ENCODE results near the gene CCDC50.

CCDC50 gene

GRCh38 chr3:191362524-191363090 is 33.4 kb downstream of the CCDC50 start:
- Histone ChIP-seq H3K9me2 (replicated peaks; ENCODE audit: low read depth, low read length) (no peaks in the 10 kb centered on the region), H3K4me3 (ENCODE audit: low read length, poor library complexity, severe bottlenecking) (no peak overlapping the region), H3K4me2 (ENCODE audit: low read depth, low read length, poor library complexity, severe bottlenecking) (no peak overlapping the region), H3K9ac (ENCODE audit: low read depth, low read length, poor library complexity, severe bottlenecking) (no peak overlapping the region), H3F3A (ENCODE audit: low read depth) (no peaks in the 10 kb centered on the region), H3K27me3 (ENCODE audit: insufficient read depth, low read length, poor library complexity, severe bottlenecking) (peaks cover 7% of the 10 kb centered on the region), H2AFZ (ENCODE audit: low read length) (no peak overlapping the region), H3K9me3 (ENCODE audit: insufficient read depth, low read depth, low read length) (no peaks in the 10 kb centered on the region), H3K79me2 (ENCODE audit: insufficient read depth, low read length) (no peaks in the 10 kb centered on the region), H4K20me1 (ENCODE audit: insufficient read depth, low read length, poor library complexity, severe bottlenecking) (no peaks in the 10 kb centered on the region), H3K36me3 (ENCODE audit: insufficient read depth, low read length) (no peaks in the 10 kb centered on the region), H3K4me1 (ENCODE audit: insufficient read depth, low read length, poor library complexity, severe bottlenecking) (no peaks in the 10 kb centered on the region)
- TF ChIP-seq, protein P1, sequence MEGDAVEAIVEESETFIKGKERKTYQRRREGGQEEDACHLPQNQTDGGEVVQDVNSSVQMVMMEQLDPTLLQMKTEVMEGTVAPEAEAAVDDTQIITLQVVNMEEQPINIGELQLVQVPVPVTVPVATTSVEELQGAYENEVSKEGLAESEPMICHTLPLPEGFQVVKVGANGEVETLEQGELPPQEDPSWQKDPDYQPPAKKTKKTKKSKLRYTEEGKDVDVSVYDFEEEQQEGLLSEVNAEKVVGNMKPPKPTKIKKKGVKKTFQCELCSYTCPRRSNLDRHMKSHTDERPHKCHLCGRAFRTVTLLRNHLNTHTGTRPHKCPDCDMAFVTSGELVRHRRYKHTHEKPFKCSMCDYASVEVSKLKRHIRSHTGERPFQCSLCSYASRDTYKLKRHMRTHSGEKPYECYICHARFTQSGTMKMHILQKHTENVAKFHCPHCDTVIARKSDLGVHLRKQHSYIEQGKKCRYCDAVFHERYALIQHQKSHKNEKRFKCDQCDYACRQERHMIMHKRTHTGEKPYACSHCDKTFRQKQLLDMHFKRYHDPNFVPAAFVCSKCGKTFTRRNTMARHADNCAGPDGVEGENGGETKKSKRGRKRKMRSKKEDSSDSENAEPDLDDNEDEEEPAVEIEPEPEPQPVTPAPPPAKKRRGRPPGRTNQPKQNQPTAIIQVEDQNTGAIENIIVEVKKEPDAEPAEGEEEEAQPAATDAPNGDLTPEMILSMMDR (conservative IDR thresholded peaks at IDR 0.05; ENCODE audit: low read length), result no peak
- no peak for TF ChIP-seq EZH2phosphoT487 (IDR thresholded peaks at IDR 0.05; ENCODE audit: borderline replicate concordance)

- Histone ChIP-seq H4K20me1 (ENCODE audit: insufficient read depth, low read length, poor library complexity, severe bottlenecking) (no peaks in the 10 kb centered on the region), H3K9me2 (replicated peaks; ENCODE audit: low read depth, low read length) (no peaks in the 10 kb centered on the region), H3K9ac (ENCODE audit: low read depth, low read length, poor library complexity, severe bottlenecking) (no peak overlapping the region), H3K36me3 (ENCODE audit: insufficient read depth, low read length) (no peaks in the 10 kb centered on the region), H3F3A (ENCODE audit: low read depth) (no peaks in the 10 kb centered on the region), H3K9me3 (ENCODE audit: insufficient read depth, low read depth, low read length) (no peaks in the 10 kb centered on the region), H3K27me3 (ENCODE audit: insufficient read depth, low read length, poor library complexity, severe bottlenecking) (peaks cover 7% of the 10 kb centered on the region), H2AFZ (ENCODE audit: low read length) (no peak overlapping the region), H3K4me1 (ENCODE audit: insufficient read depth, low read length, poor library complexity, severe bottlenecking) (no peaks in the 10 kb centered on the region), H3K4me3 (ENCODE audit: low read length, poor library complexity, severe bottlenecking) (no peak overlapping the region), H3K79me2 (ENCODE audit: insufficient read depth, low read length) (no peaks in the 10 kb centered on the region), H3K4me2 (ENCODE audit: low read depth, low read length, poor library complexity, severe bottlenecking) (no peak overlapping the region)
- TF ChIP-seq, protein P1 (conservative IDR thresholded peaks at IDR 0.05; ENCODE audit: low read length), result no peak
- no peak for TF ChIP-seq EZH2phosphoT487 (IDR thresholded peaks at IDR 0.05; ENCODE audit: borderline replicate concordance)
Observed at GRCh38 chr3:191363221-191363620, 34.0 kb downstream of the CCDC50 start.

DNA sequence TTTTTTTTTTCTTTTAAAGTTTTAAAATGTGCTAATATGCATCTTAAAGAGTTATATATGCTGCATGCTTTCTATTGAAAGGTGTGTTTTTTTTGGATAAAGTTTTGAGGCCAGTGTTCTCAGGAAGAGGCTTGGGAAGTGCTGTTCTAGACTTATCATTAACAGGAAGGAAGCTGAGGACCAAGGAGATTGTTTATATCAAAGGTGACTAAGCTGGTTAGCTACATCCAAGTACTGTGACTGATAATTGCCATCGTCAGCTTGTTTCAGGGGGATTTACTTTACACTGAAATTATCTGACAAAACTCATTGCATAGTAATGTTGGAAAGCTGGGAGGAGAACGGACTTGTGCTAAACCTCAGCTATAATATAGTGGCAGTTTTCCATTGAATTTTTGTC is 37.5 kb downstream of the CCDC50 start:
- H3K9ac ChIP-seq (ENCODE audit: low read depth, low read length, poor library complexity, severe bottlenecking), result no peak overlapping the region
- H3K4me3 ChIP-seq (ENCODE audit: low read length, poor library complexity, severe bottlenecking), result no peak overlapping the region
- H2AFZ ChIP-seq (ENCODE audit: low read length), result no peak overlapping the region
- no peaks in the 10 kb centered on the region for H3F3A ChIP-seq (ENCODE audit: low read depth)
- no peak overlapping the region for H3K4me2 ChIP-seq (ENCODE audit: low read depth, low read length, poor library complexity, severe bottlenecking)
- no peaks in the 10 kb centered on the region for H3K79me2 ChIP-seq (ENCODE audit: insufficient read depth, low read length)
- H4K20me1 ChIP-seq (ENCODE audit: insufficient read depth, low read length, poor library complexity, severe bottlenecking), result no peaks in the 10 kb centered on the region
- H3K9me3 ChIP-seq (ENCODE audit: insufficient read depth, low read depth, low read length), result no peaks in the 10 kb centered on the region
- H3K4me1 ChIP-seq (ENCODE audit: insufficient read depth, low read length, poor library complexity, severe bottlenecking), result no peaks in the 10 kb centered on the region
- no peaks in the 10 kb centered on the region for H3K36me3 ChIP-seq (ENCODE audit: insufficient read depth, low read length)
- no peak for TF ChIP-seq EZH2phosphoT487 (IDR thresholded peaks at IDR 0.05; ENCODE audit: borderline replicate concordance)
- TF ChIP-seq, protein P1 (conservative IDR thresholded peaks at IDR 0.05; ENCODE audit: low read length), result no peak
- H3K9me2 ChIP-seq (replicated peaks; ENCODE audit: low read depth, low read length), result no peaks in the 10 kb centered on the region
- H3K27me3 ChIP-seq (ENCODE audit: insufficient read depth, low read length, poor library complexity, severe bottlenecking), result peaks cover 7% of the 10 kb centered on the region

Measured in Loucy (cell line).